OCI-LY3 (cell line): ENCODE results near the gene CHST12.

Experiments used
- H2AFZ ChIP-seq: fragments of 200-600, 300-600 bp; shearing (Covaris generic); 2 replicates; pipeline ENCODE4 v1.6.0; 2014; ENCODE audit warnings: antibody characterized with exemption, low read depth, low read length
- H3K27ac ChIP-seq: fragments of 200-600, 300-600 bp; sonication (generic); 2 replicates; pipeline ENCODE4 v1.5.1; 2014; ENCODE audit warnings: mild to moderate bottlenecking, low read length, moderate library complexity, mixed read lengths
- H3K27me3 ChIP-seq: fragments of 200-600, 300-600 bp; sonication (generic); 2 replicates; pipeline ENCODE4 v1.6.1; 2014; ENCODE audit warnings: low read depth, low read length, mixed read lengths
- H3K36me3 ChIP-seq: fragments of 200-600, 300-600 bp; sonication (generic); replicated peaks from 2 replicates; pipeline ENCODE3; 2014; ENCODE audit warnings: low read depth, low read length, mixed read lengths
- H3K4me1 ChIP-seq: fragments of 300-600, 200-600 bp; sonication (generic); 2 replicates; pipeline ENCODE4 v1.6.1; 2014; ENCODE audit warnings: low read length, mixed read lengths
- H3K4me2 ChIP-seq: fragments of 200-600, 300-600 bp; sonication (generic); 2 replicates; pipeline ENCODE4 v1.6.1; 2014; ENCODE audit warnings: low read length, mixed read lengths
- H3K4me3 ChIP-seq: fragments of 300-600, 200-600 bp; sonication (generic); 2 replicates; pipeline ENCODE4 v1.5.1; 2014; ENCODE audit warnings: antibody characterized with exemption, mild to moderate bottlenecking, low read length, moderate library complexity
- H3K79me2 ChIP-seq: fragments of 300-600, 200-600 bp; shearing (Covaris generic); 2 replicates; pipeline ENCODE4 v1.6.1; 2014; ENCODE audit warnings: mild to moderate bottlenecking, low read length, mixed read lengths
- H3K9ac ChIP-seq: fragments of 300-600, 200-600 bp; shearing (Covaris generic); 2 replicates; pipeline ENCODE4 v1.6.0; 2014; ENCODE audit warnings: mild to moderate bottlenecking, low read length, moderate library complexity
- H3K9me3 ChIP-seq: fragments of 200-600, 300-600 bp; shearing (Covaris generic); 2 replicates; pipeline ENCODE4 v1.6.1; 2014; ENCODE audit warnings: low read length, mixed read lengths; ENCODE audit not compliant: insufficient read depth
- H4K20me1 ChIP-seq: fragments of 200-600, 300-600 bp; sonication (generic); 2 replicates; pipeline ENCODE4 v1.6.1; 2016; ENCODE audit warnings: low read length, mixed read lengths; ENCODE audit not compliant: insufficient read depth
- CTCF ChIP-seq: fragments of 200-600, 300-600 bp; sonication (generic); IDR thresholded peaks from 2 replicates; pipeline ENCODE4 v1.5.1; 2014; ENCODE audit warnings: antibody characterized with exemption, low read length, low read depth
- EZH2phosphoT487 ChIP-seq: fragments of 200-600 bp; shearing (Covaris generic); IDR thresholded peaks from 2 replicates; pipeline ENCODE4 v1.6.1; 2018; ENCODE audit warnings: antibody characterized with exemption, mixed run types, low read depth

Gene CHST12

GRCh38 chr7:2417981-2418481 is 14.6 kb downstream of the CHST12 start:
- no peak overlapping the region for H3K27ac ChIP-seq
- H3K4me1 ChIP-seq: no peaks in the 10 kb centered on the region
- H3K79me2 ChIP-seq: no peaks in the 10 kb centered on the region
- H3K4me3 ChIP-seq: no peak overlapping the region
- no peak overlapping the region for H3K4me2 ChIP-seq
- no peaks in the 10 kb centered on the region for H3K27me3 ChIP-seq
- no peaks in the 10 kb centered on the region for H3K9me3 ChIP-seq
- no peak overlapping the region for H2AFZ ChIP-seq
- H3K36me3 ChIP-seq: no peaks in the 10 kb centered on the region
- TF ChIP-seq EZH2phosphoT487 (no peak), CTCF (no peak)
- no peaks in the 10 kb centered on the region for H4K20me1 ChIP-seq
- no peak overlapping the region for H3K9ac ChIP-seq

DNA sequence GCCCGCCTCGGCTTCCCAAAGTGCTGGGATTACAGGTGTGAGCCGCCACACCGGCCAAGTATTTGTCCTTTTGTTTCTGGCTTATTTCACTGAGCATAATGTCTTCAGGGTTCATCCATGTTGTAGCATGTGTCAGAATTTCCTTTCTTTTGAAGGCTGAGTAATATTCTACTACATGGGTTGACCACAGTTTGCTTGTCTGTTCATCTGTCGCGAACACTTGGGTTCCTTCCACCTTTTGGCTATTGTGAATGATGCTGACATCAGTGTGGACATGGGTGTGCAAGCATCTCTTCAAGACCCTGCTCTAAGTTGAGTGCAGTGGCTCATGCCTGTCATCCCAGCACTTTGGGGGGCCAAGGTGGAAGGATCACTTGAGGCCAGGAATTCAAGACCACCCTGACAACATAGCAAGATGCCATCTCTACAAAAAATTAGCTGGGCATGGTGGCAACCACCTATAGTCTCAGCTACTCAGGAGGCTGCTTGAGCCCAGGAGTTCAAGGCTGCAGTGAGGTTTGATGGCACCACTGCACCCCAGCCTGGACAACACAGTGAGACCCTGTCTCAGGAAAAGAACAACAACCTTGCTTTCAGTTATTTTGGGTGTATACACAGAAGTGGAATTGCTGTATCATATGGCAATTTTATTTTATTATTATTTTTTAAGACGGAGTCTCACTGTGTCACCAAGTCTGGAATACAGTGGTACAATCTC is 17.0 kb downstream of the CHST12 start:
- no peak overlapping the region for H3K9ac ChIP-seq
- no peaks in the 10 kb centered on the region for H3K4me1 ChIP-seq
- H3K27ac ChIP-seq: no peak overlapping the region
- H3K4me3 ChIP-seq: no peak overlapping the region
- TF ChIP-seq CTCF (no peak), EZH2phosphoT487 (no peak)
- no peaks in the 10 kb centered on the region for H3K79me2 ChIP-seq
- no peaks in the 10 kb centered on the region for H3K27me3 ChIP-seq
- no peak overlapping the region for H2AFZ ChIP-seq
- no peaks in the 10 kb centered on the region for H3K9me3 ChIP-seq
- no peak overlapping the region for H3K4me2 ChIP-seq
- no peaks in the 10 kb centered on the region for H3K36me3 ChIP-seq
- H4K20me1 ChIP-seq: no peaks in the 10 kb centered on the region

DNA sequence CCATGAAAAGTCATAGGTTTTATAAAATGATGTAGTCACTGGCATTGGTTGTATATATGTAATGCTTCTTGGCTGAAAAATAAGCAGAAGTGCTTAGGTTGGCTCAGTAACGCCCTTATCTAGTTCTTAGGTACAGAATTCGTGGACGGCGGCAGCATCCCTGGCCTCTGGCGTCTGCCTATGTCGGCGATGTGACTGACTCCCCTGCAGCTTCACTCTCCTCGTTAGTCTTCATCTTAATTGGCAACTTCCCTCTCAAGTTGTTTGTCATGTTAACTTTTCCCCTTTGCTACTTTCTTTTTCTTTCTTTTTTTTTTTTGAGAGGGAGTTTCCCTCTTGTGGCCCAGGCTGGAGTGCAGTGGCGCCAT is 18.5 kb downstream of the CHST12 start:
- TF ChIP-seq CTCF (no peak), EZH2phosphoT487 (no peak)
- Histone ChIP-seq H4K20me1 (no peaks in the 10 kb centered on the region), H3K79me2 (no peaks in the 10 kb centered on the region)

DNA sequence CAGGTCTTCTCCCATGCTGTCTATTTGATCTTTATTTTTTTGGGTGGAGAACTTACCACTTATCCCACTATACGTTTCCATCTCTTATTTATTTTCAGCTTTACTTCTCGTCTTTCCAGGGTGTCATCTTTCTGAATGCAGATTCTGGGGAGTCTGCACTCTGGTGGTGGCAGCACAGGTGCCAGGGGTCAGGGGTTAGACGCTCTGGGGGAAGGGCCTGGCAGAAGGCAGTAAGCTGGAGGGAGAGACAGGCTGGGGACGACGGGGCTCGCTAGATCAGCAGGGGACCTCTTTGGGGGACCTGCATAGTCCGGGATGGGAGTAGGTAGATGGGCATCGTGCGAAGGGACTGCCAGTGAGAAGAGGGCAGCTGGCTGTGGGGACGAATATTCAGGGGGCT is 22.3 kb downstream of the CHST12 start:
- Histone ChIP-seq H3K4me3 (no peak overlapping the region), H2AFZ (no peak overlapping the region), H3K9me3 (no peaks in the 10 kb centered on the region), H3K27me3 (no peaks in the 10 kb centered on the region), H4K20me1 (no peaks in the 10 kb centered on the region), H3K27ac (no peak overlapping the region), H3K9ac (no peak overlapping the region), H3K4me2 (no peak overlapping the region), H3K36me3 (no peaks in the 10 kb centered on the region), H3K79me2 (no peaks in the 10 kb centered on the region), H3K4me1 (no peaks in the 10 kb centered on the region)
- TF ChIP-seq CTCF (no peak), EZH2phosphoT487 (no peak)

More for the DNA sequence above, 18.5 kb downstream of the CHST12 start:
- H3K27ac ChIP-seq: no peak overlapping the region
- H3K4me2 ChIP-seq: no peak overlapping the region
- H3K27me3 ChIP-seq: no peaks in the 10 kb centered on the region
- no peak overlapping the region for H3K9ac ChIP-seq
- no peak overlapping the region for H3K4me3 ChIP-seq
- H3K4me1 ChIP-seq: no peaks in the 10 kb centered on the region
- no peaks in the 10 kb centered on the region for H3K36me3 ChIP-seq
- H2AFZ ChIP-seq: no peak overlapping the region
- no peaks in the 10 kb centered on the region for H3K9me3 ChIP-seq
